Panc1 (cell line): Measurements from ENCODE around the gene LARGE2.

Experiments used
- CTCF ChIP-seq: fragments of 450-650 bp; IDR thresholded peaks from 2 replicates; pipeline ENCODE4 v1.5.1; 2017; ENCODE audit warnings: mild to moderate bottlenecking
- POLR2AphosphoS5 ChIP-seq: IDR thresholded peaks from 2 replicates; pipeline ENCODE4 v1.6.1; 2012; ENCODE audit warnings: mild to moderate bottlenecking, low read depth, low read length, moderate library complexity

- TF ChIP-seq POLR2AphosphoS5 = no peak
- no peak for TF ChIP-seq CTCF
These were observed 4.3 kb downstream of the LARGE2 start for GRCh38 chr11:45926536-45927331.
